GM18868 (cell line): ENCODE data around the gene ERLEC1.

Experiments used
- ATAC-seq: cut with Tn5 transposase; IDR thresholded peaks from one replicate; pipeline ENCODE4 v1.9.1; 2021; ENCODE audit warnings: mild to moderate bottlenecking, moderate library complexity; ENCODE audit not compliant: unreplicated experiment

Gene ERLEC1

GRCh38 chr2:53782676-53783075 lies 4.2 kb upstream of the ERLEC1 start:
- ATAC-seq = no peak

DNA sequence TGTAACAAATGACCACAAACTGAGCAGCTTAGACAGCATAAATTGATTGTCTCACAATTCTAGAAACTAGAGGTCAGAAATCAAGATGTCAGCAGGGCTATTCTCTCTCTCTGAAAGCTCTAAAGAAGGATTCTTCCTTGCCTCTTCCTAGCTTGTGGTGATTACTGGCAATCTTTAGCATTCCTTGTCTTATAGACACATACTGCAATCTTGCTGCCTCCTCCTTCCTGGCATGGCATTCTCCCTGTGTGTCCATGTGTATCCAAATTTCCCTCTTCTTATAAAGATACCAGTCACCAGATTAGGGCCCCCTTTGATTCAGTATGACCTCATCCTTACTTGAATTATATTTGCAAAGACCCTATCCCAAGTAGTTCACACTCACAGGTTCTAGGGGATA lies 2.4 kb upstream of the ERLEC1 start:
- ATAC-seq = no peak

- no peak for ATAC-seq
These were observed 1.5 kb upstream of the ERLEC1 start for GRCh38 chr2:53785366-53785765.

DNA sequence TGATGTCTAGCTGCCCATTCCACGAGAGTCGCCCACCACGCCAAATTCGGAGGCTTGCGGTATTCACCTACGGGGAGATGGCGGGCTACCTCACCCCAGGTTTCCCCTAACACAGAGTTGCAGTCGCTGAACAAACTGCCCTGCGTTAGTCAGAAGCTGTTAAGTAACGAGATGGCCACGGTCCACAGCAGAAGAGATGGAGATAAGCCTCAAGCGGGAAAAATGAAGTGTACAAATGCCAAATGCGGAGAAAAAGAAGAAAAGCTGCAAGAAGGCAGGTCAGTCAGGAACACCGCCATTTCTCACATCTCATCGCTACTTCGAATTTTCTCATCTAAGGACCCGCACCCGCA lies 516 bp upstream of the ERLEC1 start:
- ATAC-seq = peak; percentile 17

DNA sequence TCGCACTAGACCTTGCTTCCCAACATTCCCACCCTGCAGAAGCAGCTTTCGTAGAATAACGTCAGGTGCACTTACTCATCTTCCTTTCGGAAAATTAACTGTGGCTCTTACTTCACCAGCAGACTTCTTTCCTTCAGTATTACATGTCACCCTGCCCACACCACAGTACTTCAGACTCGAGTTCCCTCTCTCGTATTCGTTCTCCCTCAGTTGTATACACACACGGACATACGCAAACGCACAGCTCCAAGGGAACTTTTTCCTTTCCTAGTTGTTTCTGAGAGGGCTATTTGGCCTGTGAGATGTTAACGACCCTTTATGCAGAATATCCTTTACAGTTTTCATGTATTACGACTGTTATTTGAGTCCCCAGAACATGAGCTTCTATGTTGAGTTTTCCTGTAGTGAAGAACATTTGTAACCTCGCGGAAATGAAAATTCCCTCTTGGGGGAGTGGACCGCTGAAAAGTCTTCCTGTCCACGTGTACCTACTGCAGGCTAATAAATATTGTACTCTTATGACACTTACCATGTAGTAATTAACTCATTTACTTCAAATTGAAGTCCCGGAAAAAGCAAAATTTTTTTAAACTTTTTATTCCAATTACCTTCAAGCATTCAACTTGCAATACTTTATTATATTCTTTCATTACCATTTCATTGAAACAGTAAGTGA lies 908 bp downstream of the ERLEC1 start:
- no peak for ATAC-seq

GRCh38 chr2:53793261-53793660 lies 6.4 kb downstream of the ERLEC1 start:
- no peak for ATAC-seq

GRCh38 chr2:53793821-53794220 lies 7.0 kb downstream of the ERLEC1 start:
- no peak for ATAC-seq

- ATAC-seq = no peak
These were observed 14.7 kb downstream of the ERLEC1 start for GRCh38 chr2:53801547-53801946.

GRCh38 chr2:53802617-53803151 lies 15.8 kb downstream of the ERLEC1 start:
- no peak for ATAC-seq

GRCh38 chr2:53811601-53812000 lies 24.8 kb downstream of the ERLEC1 start:
- no peak for ATAC-seq

- ATAC-seq = no peak
These were observed 26.3 kb downstream of the ERLEC1 start for GRCh38 chr2:53813151-53813550.

GRCh38 chr2:53818854-53819435 lies 32.1 kb downstream of the ERLEC1 start:
- no peak for ATAC-seq

- ATAC-seq = no peak
These were observed 32.8 kb downstream of the ERLEC1 start for GRCh38 chr2:53819634-53820033.

- ATAC-seq = no peak
These were observed 33.2 kb downstream of the ERLEC1 start for GRCh38 chr2:53820048-53820447.

DNA sequence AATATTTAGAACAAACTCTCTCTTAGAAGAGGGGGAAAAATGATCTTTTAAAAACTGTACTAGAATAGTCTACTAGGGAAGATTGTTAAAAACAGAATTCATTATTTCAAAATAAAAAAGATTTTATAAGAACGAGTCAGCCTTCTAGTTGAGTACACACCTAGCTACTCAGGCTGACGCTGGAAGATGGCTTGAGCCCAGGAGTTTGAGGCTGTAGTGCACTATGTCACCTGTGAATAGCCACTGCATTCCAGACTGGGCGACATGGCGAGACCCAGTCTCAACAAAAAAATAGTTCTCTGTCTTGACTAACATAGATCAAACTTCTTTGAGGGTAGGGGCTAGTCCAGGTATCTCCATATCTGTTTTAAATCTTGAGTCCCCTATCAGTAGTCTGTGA lies 33.9 kb downstream of the ERLEC1 start:
- ATAC-seq = no peak

DNA sequence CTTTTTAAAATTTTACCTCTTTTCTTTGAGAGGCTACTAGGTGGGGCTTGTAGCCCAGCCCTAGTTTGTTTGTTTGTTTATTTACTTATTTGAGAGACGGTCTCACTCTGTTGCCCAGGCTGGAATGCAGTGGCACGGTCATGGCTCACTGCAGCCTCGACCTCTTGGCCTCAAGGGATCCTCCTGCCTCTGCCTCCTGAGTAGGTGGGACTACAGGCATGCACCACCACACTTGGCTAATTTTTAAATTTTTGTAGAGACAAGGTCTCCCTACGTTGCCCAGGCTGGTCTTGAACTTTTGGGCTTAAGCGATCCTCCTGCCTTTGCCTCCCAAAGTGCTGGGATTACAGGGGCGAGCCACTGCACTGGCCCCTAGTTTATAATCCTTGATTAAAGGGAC lies 35.0 kb downstream of the ERLEC1 start:
- ATAC-seq = no peak

- peak; percentile 69 for ATAC-seq
These were observed 36.8 kb downstream of the ERLEC1 start for GRCh38 chr2:53823639-53824038.

- ATAC-seq = no peak
These were observed 39.2 kb downstream of the ERLEC1 start for GRCh38 chr2:53826030-53826410.

DNA sequence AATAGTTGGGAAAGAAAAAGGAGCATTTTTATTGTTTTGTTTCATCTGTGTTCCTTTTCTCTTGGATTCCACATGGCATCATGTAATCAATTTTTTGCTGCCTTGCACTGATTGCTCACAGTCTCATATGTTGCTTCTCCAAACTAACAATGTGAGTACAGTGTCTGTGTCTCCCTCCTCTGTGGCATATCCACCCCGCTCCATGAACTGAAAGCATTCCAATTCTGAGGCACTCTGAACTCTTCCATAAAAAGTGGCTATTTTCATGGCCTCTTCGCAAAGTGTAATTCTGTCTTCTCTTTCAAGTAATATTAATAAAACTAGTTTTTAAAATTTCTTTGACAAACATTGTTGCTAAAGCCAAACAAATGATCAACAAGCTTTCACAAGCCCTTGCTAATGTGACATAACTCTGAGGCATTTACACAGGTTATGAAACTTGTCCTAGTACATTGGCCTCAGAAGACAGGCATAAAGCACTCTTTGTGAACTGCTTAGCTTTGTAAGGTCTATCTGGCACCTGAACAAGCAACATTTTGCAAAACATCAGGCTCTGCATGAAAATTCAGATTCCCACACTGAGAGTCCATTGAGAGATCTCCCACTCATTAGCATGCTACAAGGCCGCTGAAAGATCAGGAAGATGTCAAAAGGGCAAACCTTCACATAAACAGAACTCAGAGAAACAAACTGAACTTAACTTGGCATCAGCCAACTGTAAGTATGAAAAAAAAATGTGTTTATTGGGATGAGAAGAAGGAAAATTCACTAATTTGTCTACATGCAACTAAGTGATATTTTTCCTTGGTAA lies 39.9 kb downstream of the ERLEC1 start:
- ATAC-seq = no peak

GRCh38 chr2:53827398-53828175 lies 40.7 kb downstream of the ERLEC1 start:
- ATAC-seq = no peak

DNA sequence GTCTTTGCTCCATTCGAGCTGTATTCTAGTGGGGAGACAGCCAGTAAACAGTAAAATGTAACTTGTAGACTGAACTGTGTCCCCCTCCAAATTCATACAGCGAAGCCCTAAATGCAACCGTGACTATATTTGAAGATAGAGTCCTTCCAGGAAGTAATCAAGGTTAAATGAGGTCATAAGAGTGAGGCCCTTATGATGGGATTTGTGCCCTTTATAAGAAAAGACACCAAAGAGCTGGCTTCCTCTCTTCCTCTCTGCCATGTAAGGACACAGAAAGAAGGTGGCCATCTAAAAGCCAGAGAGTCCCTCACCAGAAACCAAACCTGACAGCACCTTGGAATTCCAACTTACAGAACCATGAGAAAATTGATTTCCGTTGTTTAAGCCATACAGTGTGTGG lies 41.5 kb downstream of the ERLEC1 start:
- ATAC-seq = no peak
